Thoracic aorta (tissue), 2 donors: ENCODE results near the gene CRY2. TPM values are rescaled to one million over a fixed set of nuclear protein-coding genes. Genes with fewer than 3 reads are reported as not detected.

ENCODE experiments used
- ATAC-seq: fragments of 150-250 bp; one replicate; pipeline ENCODE4 v1.8.0; 2017; ENCODE audit warnings: low read depth; ENCODE audit not compliant: insufficient number of reproducible peaks, low FRiP score
- DNase-seq: peaks from one replicate; pipeline ENCODE4 v3.0.0-alpha.2; 2020; ENCODE audit warnings: low spot score
- H3K27ac ChIP-seq, 2 donors: fragments of 200-600 bp; sonication (generic); 1 replicate in 1 of 2; 2 replicates in 1 of 2; pipeline ENCODE4 v1.5.1; 2016; ENCODE audit warnings: mild to moderate bottlenecking in 2 of 2, moderate library complexity in 2 of 2
- H3K27me3 ChIP-seq: fragments of 200-600 bp; sonication (generic); replicated peaks from 2 replicates; pipeline ENCODE4 v1.6.0; 2016; ENCODE audit warnings: mild to moderate bottlenecking; ENCODE audit not compliant: insufficient read depth
- H3K36me3 ChIP-seq: fragments of 200-600 bp; sonication (generic); one replicate; pipeline ENCODE4 v1.5.1; 2016
- H3K4me1 ChIP-seq, 2 donors: fragments of 200-600 bp; sonication (generic); 1 replicate in 1 of 2; 2 replicates in 1 of 2; pipeline versions ENCODE4 v1.5.1 to v1.6.0; 2016; ENCODE audit warnings: low read depth in 2 of 2, mild to moderate bottlenecking in 1 of 2; ENCODE audit not compliant: control insufficient read depth in 1 of 2
- H3K4me3 ChIP-seq: fragments of 200-600 bp; sonication (generic); 2 replicates; pipeline ENCODE4 v1.5.1; 2016; ENCODE audit warnings: mild to moderate bottlenecking
- H3K9me3 ChIP-seq: fragments of 200-600 bp; sonication (generic); 2 replicates; pipeline ENCODE4 v1.5.1; 2016
- CTCF ChIP-seq: fragments of 200-600 bp; sonication (generic); IDR thresholded peaks from one replicate; pipeline ENCODE4 v1.5.1; 2019; ENCODE audit warnings: antibody characterized with exemption
- total RNA-seq, 2 donors: library from RNA; depleted of rRNA; stranded (reverse); fragments of >200 nt; gene quantifications; one replicate each; pipeline versions ENCODE4 v1.1.0 to v1.2.3, GENCODE V29; 2016

Gene CRY2
- total RNA-seq, 2 donors from 2014 or later: 41.2 to 54.4 TPM

GRCh38 chr11:45876401-45876800 lies 29.1 kb downstream of the CRY2 start:
- Histone ChIP-seq H3K4me1 (no peaks in the 10 kb centered on the region), H3K27me3 (no peaks in the 10 kb centered on the region), H3K27ac (no peak overlapping the region), H3K36me3 (peaks cover 80% of the 10 kb centered on the region), H3K9me3 (no peaks in the 10 kb centered on the region), H3K4me3 (no peak overlapping the region)
- ATAC-seq: no peak
- DNase-seq: no peak
- TF ChIP-seq CTCF: no peak

GRCh38 chr11:45877221-45877620 lies 29.9 kb downstream of the CRY2 start:
- Histone ChIP-seq H3K27me3 (no peaks in the 10 kb centered on the region), H3K4me1 (no peaks in the 10 kb centered on the region), H3K9me3 (no peaks in the 10 kb centered on the region), H3K36me3 (peaks cover 80% of the 10 kb centered on the region), H3K27ac (no peak overlapping the region), H3K4me3 (no peak overlapping the region)
- TF ChIP-seq CTCF: no peak
- DNase-seq (no peak), ATAC-seq (no peak)

GRCh38 chr11:45877845-45878244 lies 30.6 kb downstream of the CRY2 start:
- Histone ChIP-seq H3K9me3 (no peaks in the 10 kb centered on the region), H3K4me1 (no peaks in the 10 kb centered on the region), H3K4me3 (no peak overlapping the region), H3K27me3 (no peaks in the 10 kb centered on the region), H3K36me3 (peaks cover 76% of the 10 kb centered on the region), H3K27ac (no peak overlapping the region)
- no peak for TF ChIP-seq CTCF
- DNase-seq: no peak
- no peak for ATAC-seq

- Histone ChIP-seq H3K27ac (no peak overlapping the region), H3K4me1 (peaks cover 0 to under 1% of the 10 kb centered on the region in 2 donors), H3K27me3 (no peaks in the 10 kb centered on the region), H3K9me3 (no peaks in the 10 kb centered on the region), H3K4me3 (no peak overlapping the region), H3K36me3 (peaks cover 56% of the 10 kb centered on the region)
- ATAC-seq (no peak), DNase-seq (no peak)
- no peak for TF ChIP-seq CTCF
Measured at GRCh38 chr11:45879803-45880686, 32.8 kb downstream of the CRY2 start.

GRCh38 chr11:45880772-45881570 lies 33.7 kb downstream of the CRY2 start:
- peaks cover 52% of the 10 kb centered on the region for H3K36me3 ChIP-seq
- H3K27ac ChIP-seq: no peak overlapping the region
- ATAC-seq (no peak), DNase-seq (no peak)
- no peaks in the 10 kb centered on the region for H3K9me3 ChIP-seq
- no peak for TF ChIP-seq CTCF
- no peak overlapping the region for H3K4me3 ChIP-seq
- no peaks in the 10 kb centered on the region for H3K27me3 ChIP-seq
- H3K4me1 ChIP-seq: peaks cover 4 to 6% of the 10 kb centered on the region in 2 donors
